HG03159 (cell line): ENCODE results near the gene CCDC24.
A peak's percentile ranks its signal among the peaks of the same experiment; 100 is the strongest.

Experiments used
- ATAC-seq: cut with Tn5 transposase; IDR thresholded peaks from one replicate; pipeline ENCODE4 v1.9.1; 2021; ENCODE audit warnings: mild to moderate bottlenecking, moderate library complexity; ENCODE audit not compliant: unreplicated experiment

CCDC24 gene

DNA sequence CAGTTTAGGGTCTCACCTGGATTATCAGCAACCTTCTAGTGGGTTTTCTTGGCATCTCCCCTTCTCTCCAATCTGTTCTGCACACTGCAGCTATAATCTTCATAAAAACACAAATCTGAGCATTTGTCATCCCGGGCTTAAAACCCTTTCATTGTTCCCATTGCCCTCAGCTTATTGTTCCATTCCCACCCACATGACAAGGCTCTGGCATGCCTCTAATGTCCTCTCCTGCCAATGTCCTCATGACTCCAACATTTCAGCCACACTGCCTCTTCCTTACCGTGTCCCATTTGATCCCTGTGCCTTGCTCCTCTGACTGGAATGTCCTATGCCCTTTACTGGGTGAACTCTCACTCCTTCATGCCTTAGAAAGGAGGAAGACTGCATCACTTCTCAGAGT is 29.1 kb upstream of the CCDC24 start:
- no peak for ATAC-seq

DNA sequence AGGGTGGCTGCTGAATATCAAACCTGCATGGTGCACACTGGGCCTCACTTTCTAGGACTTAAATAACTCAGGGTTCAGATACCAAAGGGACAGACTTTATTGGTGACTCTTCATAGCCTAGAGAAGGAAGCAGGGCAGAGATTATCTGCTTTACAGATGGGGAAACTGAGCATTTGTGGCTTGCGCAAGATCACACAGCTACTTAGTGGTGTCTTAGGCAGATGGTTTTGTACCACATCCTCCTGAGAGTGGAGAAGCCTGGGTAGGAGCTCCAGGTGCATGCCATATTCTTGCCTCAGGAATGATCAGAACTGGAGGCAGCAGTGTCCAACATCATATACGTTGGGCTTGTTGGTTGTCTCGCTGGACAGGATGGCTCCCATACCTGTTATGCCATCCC is 28.4 kb upstream of the CCDC24 start:
- no peak for ATAC-seq

DNA sequence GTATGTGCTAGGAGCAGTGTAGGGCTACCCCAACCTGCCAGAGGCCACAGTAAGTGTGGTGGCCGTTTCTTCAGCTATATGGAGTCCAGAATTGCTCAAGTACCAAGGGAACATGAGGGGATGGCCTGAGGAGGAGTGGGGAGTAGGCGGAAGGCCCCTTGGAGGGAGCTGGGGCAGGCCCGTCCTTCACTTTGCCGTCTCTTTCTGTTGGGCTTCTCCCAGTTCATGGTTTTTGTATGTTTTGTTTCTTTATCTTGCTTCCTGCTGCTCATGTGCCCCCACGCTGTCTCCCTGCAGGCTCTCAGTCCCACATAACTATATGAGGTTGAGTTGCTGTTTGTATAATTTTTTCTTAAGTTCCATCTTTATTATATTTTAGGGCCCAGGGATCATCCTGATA is 27.5 kb upstream of the CCDC24 start:
- no peak for ATAC-seq

DNA sequence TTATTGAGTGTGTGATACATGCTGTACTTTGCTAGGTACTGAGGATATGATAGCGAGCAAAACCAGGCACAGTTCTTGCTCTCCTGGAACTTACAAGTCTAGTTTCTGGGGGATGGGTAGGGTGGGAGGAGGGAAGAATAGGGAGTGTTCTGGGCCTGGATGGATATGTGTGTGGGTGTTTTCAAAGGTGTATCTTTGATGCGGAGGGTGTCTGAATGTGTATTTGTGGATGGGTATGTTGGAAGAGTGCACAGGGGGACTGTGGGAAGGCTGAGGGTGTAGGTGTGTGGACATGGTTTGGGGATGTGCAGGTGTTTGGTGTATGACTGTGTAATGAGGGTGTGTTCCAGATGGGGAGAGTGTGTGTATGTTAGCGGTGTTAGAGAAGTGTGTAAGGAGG is 26.1 kb upstream of the CCDC24 start:
- ATAC-seq: no peak

DNA sequence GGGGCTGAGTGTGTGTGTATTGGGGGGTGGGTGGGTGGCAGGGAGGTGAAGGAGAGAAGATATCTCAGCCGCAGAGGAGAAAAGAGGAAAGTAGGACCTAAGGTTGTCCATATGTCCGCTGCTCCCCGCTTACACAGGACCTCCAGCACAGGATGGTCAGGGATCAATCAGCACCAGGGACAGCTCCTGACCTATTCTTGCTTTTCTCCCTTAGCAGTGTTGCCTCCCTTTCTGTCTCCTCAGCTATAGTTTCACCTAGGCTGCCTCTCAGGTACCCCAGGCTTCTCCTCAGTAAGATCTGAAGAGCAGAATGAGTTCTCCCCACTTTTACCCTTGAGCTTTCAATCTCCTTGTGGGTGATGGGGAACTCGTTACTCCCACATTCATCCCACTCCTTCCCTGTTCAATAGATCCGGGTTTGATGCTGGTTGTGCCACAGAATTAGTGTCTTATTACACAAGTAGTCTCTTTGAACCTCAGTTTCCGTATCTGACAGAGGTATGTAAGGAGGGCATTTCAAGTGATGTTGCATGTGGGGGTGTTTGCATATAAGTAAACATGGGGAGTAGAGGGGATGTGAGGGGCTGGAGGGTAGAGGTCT is 23.0 kb upstream of the CCDC24 start:
- no peak for ATAC-seq

DNA sequence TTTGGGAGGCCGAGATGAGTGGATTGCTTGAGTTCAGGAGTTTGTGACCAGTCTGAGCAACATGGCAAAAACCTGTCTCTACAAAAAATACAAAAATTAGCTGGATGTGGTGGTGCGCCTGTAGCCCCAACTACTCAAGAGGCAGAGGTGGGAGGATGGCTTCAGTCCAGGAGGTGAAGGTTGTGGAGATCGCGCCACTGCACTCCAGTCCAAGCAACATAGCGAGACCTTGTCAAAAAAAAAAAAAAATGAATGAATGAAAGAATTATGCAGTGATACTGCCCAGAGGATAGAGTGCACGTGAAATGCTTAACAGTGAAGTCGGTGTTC is 22.0 kb upstream of the CCDC24 start:
- ATAC-seq: no peak

DNA sequence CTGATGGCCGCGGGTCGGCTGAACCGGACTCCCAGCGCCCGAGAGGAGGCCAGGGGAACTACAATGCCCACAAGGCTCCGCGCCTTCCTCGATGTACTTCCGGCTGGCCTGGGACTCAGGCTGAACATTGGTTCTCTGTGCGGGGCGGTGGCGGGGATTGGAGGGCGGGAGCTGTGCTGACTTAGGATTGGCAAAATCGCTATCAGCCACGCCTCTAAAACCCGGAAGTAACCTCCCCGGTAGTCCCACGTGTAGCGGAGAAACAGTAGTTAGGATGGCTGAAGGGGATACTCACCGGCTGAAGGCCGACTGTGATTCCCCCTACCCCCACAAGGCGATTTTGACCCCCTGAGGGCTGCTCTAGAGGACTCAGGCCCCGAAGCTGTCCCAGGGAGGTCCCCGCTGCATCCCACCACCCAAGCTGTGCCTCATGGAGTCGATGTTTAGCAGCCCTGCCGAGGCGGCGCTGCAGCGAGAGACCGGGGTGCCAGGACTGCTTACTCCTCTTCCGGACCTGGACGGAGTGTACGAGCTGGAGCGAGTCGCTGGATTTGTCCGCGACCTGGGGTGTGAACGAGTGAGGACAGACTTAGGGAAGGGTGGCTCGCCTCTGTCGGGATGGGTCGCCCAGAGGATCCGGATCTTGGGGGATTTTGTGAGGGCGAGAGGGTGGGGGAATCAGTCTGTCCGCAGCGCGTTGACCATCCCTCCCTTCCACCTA is 21.5 kb upstream of the CCDC24 start, which contains the start of gene DPH2:
Gene DPH2, plus strand, starts transcription at position 265 of the 721 bp plus-strand sequence. Its CDS starts 166 bp downstream, at position 431.
- ATAC-seq: peak; percentile 82

DNA sequence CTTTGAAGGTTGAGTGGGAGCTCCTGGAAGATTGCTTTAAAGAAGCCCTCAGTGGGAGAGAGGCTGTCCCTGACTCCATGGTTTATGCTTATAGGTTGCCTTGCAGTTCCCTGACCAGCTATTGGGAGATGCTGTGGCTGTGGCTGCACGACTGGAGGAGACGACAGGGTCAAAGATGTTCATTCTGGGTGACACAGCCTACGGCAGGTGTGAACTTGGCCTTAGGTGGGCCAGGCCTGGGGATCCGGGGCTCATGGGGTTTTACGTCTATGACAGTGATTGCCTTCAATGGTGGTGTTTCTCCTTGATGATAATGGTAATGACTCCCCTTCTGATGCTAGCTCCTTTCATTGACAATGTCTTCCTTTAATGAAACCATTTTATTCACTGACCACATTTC is 20.9 kb upstream of the CCDC24 start:
- ATAC-seq: no peak

DNA sequence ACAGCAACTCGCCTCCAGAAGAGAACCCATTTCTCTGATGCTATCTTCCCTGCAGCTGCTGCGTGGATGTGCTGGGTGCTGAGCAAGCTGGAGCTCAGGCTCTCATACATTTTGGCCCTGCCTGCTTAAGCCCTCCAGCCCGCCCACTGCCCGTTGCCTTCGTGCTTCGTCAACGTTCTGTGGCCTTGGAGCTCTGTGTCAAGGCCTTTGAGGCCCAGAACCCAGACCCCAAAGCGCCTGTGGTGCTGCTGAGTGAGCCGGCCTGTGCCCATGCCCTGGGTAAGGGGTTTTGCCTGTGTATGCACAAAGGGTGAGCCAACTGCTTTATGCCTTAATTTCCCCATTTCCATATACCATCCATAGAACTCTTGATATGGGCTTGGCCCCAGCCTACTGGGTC is 20.5 kb upstream of the CCDC24 start:
- no peak for ATAC-seq

DNA sequence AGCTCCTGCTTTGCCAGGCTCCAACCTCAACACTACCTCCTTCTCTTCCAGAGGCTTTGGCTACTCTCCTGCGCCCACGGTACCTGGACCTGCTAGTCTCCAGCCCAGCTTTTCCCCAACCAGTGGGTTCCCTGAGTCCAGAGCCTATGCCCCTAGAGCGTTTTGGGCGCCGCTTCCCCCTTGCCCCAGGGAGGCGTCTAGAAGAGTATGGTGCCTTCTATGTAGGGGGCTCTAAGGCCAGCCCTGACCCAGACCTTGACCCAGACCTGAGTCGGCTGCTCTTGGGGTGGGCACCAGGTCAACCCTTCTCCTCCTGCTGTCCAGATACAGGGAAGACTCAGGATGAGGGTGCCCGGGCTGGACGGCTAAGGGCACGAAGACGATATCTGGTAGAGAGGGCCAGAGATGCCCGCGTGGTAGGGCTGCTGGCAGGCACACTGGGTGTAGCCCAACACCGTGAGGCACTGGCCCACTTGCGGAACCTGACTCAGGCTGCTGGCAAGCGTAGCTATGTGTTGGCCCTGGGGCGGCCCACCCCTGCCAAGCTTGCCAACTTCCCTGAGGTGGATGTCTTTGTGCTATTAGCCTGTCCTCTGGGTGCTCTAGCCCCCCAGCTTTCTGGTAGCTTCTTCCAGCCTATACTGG is 19.9 kb upstream of the CCDC24 start:
- ATAC-seq: no peak

DNA sequence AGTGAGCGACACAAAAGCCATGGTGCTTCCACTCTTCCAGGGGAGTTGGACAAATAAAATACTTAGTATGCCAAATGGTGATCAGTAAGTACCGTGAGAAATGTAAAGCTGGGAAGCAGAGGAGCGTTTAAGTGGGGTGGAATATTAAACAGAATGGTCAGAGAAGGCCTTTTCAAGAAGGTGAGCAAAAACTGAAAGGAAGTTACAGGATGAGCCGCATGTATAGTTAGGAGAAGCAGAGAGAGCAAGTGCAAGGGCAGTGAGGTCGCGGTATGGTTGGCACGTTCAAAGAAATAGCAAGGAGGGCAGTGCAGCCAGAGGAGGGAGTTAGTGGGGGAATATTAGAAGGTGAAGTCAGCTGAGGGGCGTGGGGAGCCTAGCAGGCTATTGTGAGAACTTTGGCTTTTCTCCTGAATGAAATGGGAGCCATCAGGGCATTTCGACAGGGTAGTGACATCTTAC is 17.4 kb upstream of the CCDC24 start:
- ATAC-seq: no peak

DNA sequence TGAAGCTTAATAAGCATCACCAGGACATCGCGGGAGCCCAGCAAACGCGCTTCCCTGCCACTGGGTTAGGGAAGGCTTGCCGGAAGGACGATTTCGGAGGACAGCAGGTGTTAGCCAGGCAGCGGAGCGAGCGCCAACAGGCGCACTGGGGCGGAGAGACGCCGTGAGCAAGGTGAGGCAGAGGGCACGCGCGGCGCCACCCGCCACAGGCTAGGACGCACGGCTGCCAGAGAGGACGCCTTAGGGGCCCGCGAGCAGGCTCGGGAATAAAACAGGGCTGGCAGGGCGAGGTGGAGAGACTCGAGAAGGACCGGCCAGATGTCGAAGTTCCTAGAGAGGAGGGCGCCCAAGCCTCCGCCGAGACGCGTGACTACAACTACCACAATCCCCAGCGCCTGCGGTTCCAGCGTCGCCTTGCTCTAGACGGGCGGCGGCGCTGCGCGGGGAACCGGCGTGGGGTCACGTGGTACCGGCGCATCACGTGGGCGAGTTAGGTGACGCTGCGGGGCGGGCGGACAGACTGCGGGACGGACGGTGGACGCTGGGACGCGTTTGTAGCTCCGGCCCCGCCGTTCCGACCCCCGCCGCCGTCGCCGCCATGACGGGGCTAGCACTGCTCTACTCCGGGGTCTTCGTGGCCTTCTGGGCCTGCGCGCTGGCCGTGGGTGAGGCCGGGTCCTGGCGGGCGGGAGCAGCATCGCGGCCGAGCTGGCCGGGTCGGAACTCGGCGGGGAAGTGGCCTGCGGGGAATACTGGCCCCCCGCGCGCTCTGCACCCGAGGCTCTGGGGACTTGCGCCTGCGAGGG is 16.8 kb upstream of the CCDC24 start, which contains the start of gene ATP6V0B:
Gene ATP6V0B, plus strand, starts transcription at position 518 of the 806 bp plus-strand sequence. Its CDS starts 81 bp downstream, at position 599.
- peak; percentile 65 for ATAC-seq

DNA sequence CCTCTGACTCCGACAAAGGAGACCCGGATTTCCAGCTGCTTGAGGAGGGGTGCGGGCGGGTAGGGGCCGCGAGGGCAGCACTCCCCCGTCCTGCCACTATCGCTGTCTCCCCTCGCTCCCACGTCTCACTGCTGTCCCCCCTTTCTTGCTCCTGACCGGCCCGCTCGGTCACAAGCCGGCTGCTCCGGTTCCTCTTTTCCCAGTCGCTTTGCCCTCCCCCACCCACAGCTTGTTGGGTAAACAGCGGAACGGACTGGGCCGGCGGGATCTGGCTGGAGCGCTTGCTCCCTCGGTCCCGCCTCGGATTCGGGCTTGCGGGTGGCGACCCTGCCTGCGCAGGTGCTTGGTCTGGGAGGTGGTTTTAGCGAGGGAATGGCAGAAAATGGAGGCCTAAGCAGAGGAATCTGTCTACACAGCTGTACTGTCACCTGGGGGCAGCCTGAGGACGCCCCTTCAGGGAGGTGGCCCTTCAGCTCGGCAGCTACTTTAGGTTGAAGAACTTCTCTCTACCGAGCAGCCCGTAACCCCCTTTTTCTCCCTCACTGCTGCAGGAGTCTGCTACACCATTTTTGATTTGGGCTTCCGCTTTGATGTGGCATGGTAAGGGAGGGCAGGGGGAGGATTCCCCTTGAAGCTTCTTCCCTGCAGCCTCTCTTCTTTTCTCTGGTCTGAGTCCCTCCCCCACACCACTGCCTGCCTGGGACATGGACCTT is 16.0 kb upstream of the CCDC24 start:
- peak; percentile 6 for ATAC-seq

DNA sequence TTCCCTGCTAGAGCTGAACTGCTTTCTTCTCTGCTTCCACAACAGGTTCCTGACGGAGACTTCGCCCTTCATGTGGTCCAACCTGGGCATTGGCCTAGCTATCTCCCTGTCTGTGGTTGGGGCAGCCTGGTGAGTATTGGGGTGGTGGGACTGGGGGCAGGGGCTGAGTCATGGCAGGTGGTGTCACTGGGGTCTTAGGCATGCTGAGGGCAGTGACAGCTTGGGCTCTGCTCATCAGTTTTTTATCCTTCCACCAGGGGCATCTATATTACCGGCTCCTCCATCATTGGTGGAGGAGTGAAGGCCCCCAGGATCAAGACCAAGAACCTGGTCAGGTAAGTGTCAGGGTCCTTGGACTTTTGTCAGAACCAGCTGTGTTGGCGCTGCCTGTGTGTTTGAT is 15.4 kb upstream of the CCDC24 start:
- no peak for ATAC-seq

DNA sequence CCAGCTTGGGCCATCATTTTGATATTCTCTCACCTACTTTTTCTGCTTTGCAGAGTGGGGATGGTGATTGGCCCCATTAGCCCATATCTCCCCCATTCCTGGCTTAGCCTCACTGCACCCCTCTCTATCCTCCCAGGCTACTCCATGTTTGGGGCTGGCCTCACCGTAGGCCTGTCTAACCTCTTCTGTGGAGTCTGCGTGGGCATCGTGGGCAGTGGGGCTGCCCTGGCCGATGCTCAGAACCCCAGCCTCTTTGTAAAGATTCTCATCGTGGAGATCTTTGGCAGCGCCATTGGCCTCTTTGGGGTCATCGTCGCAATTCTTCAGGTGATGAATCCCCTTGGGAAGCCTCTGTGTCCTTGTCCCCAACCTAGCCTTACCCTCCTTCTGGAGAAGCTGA is 14.5 kb upstream of the CCDC24 start:
- ATAC-seq: no peak

DNA sequence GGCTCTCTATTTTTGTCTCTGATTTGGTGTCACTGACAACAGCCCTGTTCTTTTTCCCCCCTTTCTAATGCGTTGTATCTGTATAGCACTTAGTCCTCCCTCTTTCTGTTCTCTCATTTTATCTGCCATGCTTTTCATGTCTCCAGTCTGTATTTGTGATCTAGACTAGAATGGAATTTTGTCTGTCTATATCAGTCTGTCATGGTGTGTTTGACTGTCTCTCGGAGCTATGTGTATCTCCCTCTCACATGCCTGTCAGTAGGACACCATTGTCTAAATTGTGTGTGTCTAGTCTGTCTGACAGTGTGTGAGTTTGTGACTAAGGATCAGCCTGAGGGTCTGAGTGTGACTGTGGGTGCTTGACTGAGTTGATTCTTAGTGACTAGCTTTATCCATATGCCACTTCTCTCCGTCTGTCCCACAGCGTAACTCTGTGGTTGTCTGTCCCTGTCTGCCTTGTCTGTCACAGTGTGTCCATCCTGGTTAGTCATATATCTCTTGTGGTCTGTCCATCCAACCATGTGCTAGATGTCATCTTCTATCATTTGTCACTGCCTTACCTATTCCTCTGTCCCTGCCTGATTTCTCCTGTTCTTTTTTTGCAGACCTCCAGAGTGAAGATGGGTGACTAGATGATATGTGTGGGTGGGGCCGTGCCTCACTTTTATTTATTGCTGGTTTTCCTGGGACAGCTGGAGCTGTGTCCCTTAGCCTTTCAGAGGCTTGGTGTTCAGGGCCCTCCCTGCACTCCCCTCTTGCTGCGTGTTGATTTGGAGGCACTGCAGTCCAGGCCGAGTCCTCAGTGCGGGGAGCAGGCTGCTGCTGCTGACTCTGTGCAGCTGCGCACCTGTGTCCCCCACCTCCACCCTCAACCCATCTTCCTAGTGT is 13.8 kb upstream of the CCDC24 start:
- no peak for ATAC-seq

DNA sequence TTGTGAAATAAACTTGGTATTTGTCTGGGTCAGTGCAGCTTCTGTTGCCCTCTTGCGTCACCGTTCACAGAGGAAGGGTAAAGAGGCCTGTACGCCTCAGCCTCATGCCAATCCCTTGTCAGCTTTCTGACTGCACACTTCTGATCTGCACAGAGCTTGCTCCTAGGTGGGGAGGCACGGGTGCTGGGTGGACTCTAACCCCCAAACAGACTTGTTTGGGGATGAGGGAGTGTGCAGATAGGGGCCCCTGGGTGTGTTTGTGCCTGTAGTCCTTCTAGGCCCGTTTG is 13.2 kb upstream of the CCDC24 start:
- no peak for ATAC-seq

DNA sequence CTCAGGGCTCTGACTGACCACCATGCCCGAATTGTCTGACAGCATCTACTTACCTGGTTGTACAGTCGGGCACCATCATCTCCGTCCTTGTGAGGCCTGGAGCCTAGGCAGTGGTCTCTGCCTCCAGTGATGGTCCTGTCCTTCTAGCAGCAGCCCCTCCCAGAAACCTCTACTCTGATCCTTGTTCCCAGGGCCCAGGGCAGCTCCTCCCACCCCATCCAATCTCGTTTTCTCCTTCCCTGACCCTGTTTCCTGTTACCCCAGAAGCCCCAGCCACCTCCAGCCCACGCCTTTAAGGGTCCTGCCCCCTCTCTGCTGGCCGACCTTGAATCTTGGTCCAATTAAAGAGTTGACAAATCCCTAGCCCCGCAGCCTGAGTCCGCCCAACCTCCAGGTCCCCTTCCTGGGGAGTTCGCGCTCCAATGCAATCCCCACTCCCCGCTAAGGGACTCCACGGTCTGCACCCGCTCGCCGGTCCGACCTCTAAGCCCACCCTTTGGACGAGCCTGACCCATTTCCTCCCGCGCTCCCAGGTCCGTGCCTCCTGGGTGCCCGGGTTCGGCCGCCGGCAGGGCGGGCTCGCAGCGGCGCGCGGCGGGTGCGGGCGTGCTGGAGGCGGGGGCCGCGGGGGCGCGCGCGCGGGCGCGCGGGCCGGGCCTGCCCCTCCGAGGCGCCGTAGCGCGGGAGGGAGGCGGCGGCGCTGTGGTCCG is 12.7 kb upstream of the CCDC24 start, which contains the start of gene B4GALT2:
Gene B4GALT2, plus strand, starts transcription at position 660 of the 710 bp plus-strand sequence. CDS start 1,951 bp downstream, outside the sequence.
- no peak for ATAC-seq

DNA sequence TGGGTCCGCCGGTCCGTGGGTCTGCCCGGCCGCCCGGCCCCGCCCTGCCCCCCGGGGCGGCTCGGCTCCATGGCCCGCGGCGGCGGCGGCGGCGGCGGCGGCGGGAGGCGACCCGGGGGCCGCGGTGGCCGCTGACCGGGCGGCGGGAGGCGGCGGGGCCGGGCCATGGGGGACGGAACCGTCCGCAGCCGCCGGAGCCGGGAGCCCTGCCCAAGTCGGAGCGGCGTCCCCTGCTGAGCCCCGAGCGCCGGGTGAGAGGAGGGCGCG is 12.2 kb upstream of the CCDC24 start:
- ATAC-seq: no peak
